NCI-H524 treated with DMSO at 0.1 percent for 48 hours (cell line): ENCODE data around the gene SPATA16.
"Not testable (repeated sequence)": the region's sequence is repeated elsewhere in the genome, so short reads cannot be mapped to it uniquely, and the experiment has no call there.

Experiments
- DNase-seq: peaks from one replicate; lab custom pipeline; 2025; lab: John Stamatoyannopoulos, UW

SPATA16 gene

GRCh38 chr3:173140986-173141385 is at the start of gene SPATA16:
SPATA16 (minus strand) TSS chr3:173141235; CDS start chr3:173117731, 23,504 bp downstream.
- no peak for DNase-seq

GRCh38 chr3:173183022-173183421 is 42.0 kb upstream of the SPATA16 start:
- DNase-seq, result not testable (repeated sequence)

- DNase-seq, result no peak
Measured at GRCh38 chr3:173173652-173174051, 32.6 kb upstream of the SPATA16 start.

- not testable (repeated sequence) for DNase-seq
Measured at GRCh38 chr3:173159139-173159538, 18.1 kb upstream of the SPATA16 start.

GRCh38 chr3:173156533-173156932 is 15.5 kb upstream of the SPATA16 start:
- not testable (repeated sequence) for DNase-seq

GRCh38 chr3:173153631-173154030 is 12.6 kb upstream of the SPATA16 start:
- no peak for DNase-seq

GRCh38 chr3:173139420-173139819 is 1.6 kb downstream of the SPATA16 start:
- DNase-seq, result no peak

- DNase-seq, result no peak
Measured at GRCh38 chr3:173138026-173138425, 3.0 kb downstream of the SPATA16 start.

- DNase-seq, result no peak
Measured at GRCh38 chr3:173135059-173135458, 6.0 kb downstream of the SPATA16 start.

GRCh38 chr3:173128633-173129032 is 12.4 kb downstream of the SPATA16 start:
- no peak for DNase-seq

GRCh38 chr3:173111321-173111720 is 29.7 kb downstream of the SPATA16 start:
- no peak for DNase-seq

GRCh38 chr3:173109143-173109542 is 31.9 kb downstream of the SPATA16 start:
- no peak for DNase-seq

- no peak for DNase-seq
Measured at GRCh38 chr3:173103469-173103868, 37.6 kb downstream of the SPATA16 start.

- DNase-seq, result no peak
Measured at GRCh38 chr3:173098959-173099358, 42.1 kb downstream of the SPATA16 start.

- no peak for DNase-seq
Measured at GRCh38 chr3:173096994-173097785, 43.8 kb downstream of the SPATA16 start.

- no peak for DNase-seq
Measured at GRCh38 chr3:173096140-173096539, 44.9 kb downstream of the SPATA16 start.

GRCh38 chr3:173092038-173092437 is 49.0 kb downstream of the SPATA16 start:
- no peak for DNase-seq

GRCh38 chr3:173090492-173090891 is 50.5 kb downstream of the SPATA16 start:
- no peak for DNase-seq

GRCh38 chr3:173089283-173089682 is 51.8 kb downstream of the SPATA16 start:
- DNase-seq, result no peak

- no peak for DNase-seq
Measured at GRCh38 chr3:173078525-173078924, 62.5 kb downstream of the SPATA16 start.

GRCh38 chr3:173066044-173067004 is 74.7 kb downstream of the SPATA16 start:
- DNase-seq, result peak; percentile 4

GRCh38 chr3:173065543-173065981 is 75.5 kb downstream of the SPATA16 start:
- DNase-seq, result no peak

GRCh38 chr3:173064631-173065030 is 76.4 kb downstream of the SPATA16 start:
- no peak for DNase-seq
